HEK293 (cell line): Measurements from ENCODE around the gene NR2C2AP.

Source experiments
- MZF1 ChIP-seq: fragments of 450-650 bp; formaldehyde crosslinking; IDR thresholded peaks from 2 replicates; pipeline ENCODE4 v1.5.1; 2017; ENCODE audit warnings: missing biosample characterization, missing genetic modification characterization, borderline replicate concordance
- ZFP69B ChIP-seq: fragments of 450-650 bp; formaldehyde crosslinking; IDR thresholded peaks from 2 replicates; pipeline ENCODE4 v1.5.1; 2016; ENCODE audit warnings: missing biosample characterization, missing genetic modification characterization
- ZNF146 ChIP-seq: fragments of 450-650 bp; formaldehyde crosslinking; IDR thresholded peaks from 2 replicates; pipeline ENCODE4 v1.5.1; 2016; ENCODE audit warnings: missing biosample characterization, missing genetic modification characterization
- TF ChIP-seq, protein P1 (sequence below): fragments of 450-650 bp; formaldehyde crosslinking; IDR thresholded peaks from 2 replicates; pipeline ENCODE4 v1.5.1; 2016; ENCODE audit warnings: missing biosample characterization, missing genetic modification characterization

DNA sequence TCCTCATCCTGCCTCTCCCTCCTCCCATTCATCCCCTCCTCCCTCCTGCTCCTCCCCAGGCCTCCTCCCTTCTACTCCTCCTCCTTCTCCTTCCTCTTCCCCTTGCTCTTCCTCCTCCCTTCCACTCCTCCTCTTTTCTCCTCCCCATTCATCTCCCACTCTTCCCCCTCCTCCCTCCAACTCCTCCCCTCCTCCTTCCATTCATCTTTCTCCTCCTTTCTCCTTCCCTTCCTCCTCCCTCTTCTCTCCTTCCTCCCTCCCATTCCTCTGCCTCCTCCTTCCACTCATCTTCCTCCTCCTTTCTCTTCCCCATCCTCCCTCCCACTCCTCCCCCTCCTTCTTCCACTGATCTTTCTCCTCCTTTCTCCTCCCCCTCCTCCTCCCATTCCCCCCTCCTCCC, 36.5 kb upstream of the NR2C2AP start:
- TF ChIP-seq ZNF146 (tag by site-specific recombination) = no peak
- TF ChIP-seq, protein P1, sequence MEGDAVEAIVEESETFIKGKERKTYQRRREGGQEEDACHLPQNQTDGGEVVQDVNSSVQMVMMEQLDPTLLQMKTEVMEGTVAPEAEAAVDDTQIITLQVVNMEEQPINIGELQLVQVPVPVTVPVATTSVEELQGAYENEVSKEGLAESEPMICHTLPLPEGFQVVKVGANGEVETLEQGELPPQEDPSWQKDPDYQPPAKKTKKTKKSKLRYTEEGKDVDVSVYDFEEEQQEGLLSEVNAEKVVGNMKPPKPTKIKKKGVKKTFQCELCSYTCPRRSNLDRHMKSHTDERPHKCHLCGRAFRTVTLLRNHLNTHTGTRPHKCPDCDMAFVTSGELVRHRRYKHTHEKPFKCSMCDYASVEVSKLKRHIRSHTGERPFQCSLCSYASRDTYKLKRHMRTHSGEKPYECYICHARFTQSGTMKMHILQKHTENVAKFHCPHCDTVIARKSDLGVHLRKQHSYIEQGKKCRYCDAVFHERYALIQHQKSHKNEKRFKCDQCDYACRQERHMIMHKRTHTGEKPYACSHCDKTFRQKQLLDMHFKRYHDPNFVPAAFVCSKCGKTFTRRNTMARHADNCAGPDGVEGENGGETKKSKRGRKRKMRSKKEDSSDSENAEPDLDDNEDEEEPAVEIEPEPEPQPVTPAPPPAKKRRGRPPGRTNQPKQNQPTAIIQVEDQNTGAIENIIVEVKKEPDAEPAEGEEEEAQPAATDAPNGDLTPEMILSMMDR (tag by site-specific recombination) = no peak
- TF ChIP-seq MZF1 (tag by site-specific recombination) = no peak
- TF ChIP-seq ZFP69B = no peak
